HG03095 (cell line): Measurements from ENCODE around the gene MAN1B1.

Experiments used
- ATAC-seq: cut with Tn5 transposase; IDR thresholded peaks from one replicate; pipeline ENCODE4 v1.9.1; 2021; ENCODE audit warnings: moderate library complexity; ENCODE audit not compliant: unreplicated experiment

MAN1B1 gene

DNA sequence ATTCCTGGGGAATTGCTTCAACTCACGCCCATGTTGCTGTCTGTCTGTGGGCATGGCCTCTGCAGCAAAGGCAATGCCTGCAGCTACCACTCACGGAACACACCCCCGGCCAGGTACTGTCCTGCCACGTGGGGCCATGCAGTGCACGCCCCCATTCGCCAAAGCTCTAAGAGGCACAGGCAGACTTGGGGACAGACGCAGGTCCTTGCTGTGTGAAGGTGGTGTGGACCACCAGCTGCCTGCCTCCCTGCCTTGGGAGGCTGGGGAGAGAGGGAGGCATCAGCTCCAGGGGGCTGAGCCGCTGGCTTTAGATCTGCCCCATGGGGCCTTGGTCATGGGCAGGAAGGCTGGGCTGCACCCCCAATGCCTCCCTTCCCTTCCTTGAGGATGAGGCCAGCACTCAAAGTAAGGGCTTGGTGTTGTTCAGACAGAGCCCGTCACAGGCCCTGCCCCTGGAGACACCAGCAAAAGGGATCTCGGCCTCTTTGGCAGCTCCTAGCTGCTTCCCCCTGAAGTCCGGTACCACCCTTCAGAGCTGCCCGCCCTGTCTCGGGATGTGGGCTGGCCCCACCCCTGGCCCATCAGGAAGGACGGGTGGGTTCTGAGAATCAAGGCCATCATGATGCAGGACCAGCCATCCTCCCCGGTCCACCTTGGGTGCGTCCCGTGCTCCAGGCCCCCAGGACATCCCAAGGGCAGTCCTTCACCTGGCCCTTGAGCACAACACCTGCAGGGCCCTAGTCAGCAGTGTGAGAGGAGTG is 54.4 kb downstream of the MAN1B1 start:
- ATAC-seq = no peak

DNA sequence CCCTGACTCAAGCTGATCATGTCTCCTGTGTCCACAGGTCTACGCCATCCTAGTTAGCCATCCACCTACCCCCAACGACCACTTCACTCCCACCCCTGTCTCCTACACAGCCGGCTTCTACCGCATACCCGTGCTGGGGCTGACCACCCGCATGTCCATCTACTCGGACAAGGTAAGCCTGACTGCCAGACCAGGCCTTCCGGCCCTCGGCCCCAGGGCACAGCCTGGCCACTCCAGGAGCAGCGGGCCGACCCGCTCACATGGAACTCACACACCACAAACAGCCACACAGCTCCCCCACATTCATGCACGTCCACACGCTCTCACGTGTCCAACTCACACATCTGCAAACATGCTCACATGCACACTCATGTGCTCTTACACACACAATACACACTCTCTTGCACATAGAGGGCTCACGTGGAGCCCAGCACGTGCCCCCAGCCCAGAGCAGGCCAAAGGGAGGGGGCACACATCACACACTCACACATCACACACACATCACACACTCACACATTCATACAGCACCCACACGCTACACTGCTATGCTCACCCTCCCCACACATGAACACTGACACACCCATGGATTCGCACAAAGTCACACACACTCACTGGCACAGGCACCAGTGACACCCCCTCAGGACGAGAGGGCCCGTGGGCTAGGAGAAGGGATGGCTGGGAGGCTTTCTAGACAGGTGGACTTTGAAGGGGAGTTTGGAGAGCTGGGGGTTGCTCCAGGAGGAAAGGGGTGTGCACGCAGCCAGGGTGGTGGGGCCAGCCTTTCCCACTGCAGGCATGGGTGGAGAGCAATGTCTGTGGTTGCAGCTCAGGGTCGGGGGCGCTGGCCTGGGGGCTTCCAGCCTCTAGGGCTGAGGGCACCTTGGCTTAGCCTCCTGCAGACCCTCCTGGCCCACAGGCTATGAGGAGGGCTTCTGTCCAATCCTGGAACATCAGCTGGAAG is 55.5 kb downstream of the MAN1B1 start:
- ATAC-seq = no peak

- ATAC-seq = no peak
These were observed 56.7 kb downstream of the MAN1B1 start for GRCh38 chr9:137143459-137143858.

DNA sequence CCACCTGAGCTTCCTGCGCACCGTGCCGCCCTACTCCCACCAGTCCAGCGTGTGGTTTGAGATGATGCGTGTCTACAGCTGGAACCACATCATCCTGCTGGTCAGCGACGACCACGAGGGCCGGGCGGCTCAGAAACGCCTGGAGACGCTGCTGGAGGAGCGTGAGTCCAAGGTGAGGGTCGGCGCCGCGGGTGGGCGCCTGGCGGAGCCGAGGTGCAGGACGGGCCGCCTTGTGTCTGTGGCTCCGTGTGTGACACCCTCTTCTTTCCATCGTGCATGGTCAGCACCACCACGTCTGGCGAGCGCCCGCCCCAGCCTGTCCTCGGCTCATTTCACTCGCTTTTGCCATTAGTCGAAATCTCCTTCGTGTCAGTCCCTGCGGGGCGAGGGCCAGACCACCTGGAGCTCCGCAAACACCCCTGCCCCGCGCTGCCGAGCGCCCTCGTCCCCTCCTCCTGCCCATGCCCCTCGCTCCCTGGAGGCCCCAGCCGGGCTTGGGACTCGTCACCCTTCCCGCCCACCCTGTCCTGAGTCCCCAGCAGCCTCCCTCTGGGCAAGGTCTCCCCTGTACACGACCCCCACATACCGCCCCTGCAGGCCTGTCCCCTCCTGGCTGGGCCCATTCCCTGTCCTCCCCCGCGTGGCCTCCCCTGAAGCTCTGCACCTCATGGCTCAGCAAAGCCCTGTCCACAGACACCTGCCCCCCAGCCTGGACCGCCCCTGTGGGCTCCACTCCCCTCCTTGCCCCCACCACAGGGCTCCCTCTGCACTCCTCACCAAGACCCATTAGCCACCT is 59.1 kb downstream of the MAN1B1 start:
- ATAC-seq = no peak

DNA sequence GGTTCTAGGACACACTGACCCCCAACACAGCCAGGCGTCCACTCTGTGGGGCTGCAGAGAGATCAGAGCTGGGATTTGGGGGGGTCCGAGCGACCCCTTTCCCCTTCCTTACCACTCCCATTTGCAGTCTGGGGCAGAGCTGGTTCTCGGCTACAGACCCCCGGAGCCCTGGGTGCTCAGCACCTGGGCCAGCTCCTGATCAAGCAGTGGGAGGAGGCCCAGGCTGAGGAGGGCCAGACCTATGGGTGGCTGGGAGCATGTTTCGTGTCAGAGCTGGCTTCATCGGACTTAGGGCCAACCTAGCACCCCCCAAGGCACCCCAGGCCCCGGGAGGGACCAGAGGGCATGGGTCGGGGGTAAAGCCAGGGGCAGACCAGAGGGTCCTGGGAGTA is 59.7 kb downstream of the MAN1B1 start:
- no peak for ATAC-seq

DNA sequence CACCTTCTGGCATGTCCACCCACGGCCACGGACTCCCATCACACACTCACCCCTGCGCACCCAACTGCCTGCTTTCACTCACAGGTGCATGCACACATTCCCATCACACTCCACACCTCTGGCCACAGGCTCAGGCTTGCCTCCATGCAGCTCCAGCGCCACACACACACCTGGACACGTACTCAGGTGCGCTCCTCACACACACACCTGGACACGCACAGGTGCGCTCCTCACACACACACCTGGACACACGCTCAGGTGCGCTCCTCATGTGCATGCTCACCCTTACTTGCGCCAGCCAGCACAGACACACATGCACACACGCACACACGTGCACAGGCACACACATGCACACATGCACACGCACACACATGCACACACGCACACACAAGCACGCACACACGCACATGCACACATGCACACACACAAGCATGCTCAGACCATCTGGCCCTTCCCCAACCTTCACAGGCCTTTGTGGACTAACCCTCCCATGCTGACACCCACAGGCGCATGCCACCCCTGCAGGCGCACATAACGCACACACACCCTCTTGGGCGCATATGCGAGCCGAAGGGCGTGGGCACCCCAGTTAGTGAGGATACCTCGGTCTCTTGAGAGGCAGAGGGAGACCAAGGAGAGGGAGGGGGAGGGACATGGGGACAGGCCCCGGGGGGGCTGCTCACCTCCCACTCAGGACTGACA is 60.5 kb downstream of the MAN1B1 start:
- no peak for ATAC-seq

GRCh38 chr9:137147793-137148160 is 61.0 kb downstream of the MAN1B1 start:
- no peak for ATAC-seq

- ATAC-seq = no peak
These were observed 61.5 kb downstream of the MAN1B1 start for GRCh38 chr9:137148242-137148641.

- no peak for ATAC-seq
These were observed 61.9 kb downstream of the MAN1B1 start for GRCh38 chr9:137148661-137149060.

DNA sequence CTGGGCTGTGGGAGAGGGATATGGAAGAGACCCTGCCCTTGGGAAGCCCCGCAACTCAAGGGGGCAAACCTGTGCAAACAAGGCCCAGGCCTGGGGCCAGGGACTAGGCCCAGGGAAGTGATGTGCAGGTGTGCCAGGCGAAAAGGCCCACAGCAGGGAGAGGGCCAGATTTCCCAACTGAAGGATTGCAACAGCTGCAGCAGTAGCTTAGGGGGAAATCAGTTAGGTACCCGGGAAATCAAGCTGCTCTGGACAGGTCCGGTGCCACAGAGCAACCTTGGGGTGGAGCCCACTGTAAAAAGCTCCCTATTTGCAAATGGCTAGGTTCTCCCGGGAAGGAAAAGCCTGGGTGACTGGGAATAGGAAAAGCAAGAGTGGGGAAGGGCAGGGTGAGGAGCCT is 62.6 kb downstream of the MAN1B1 start:
- ATAC-seq = no peak

DNA sequence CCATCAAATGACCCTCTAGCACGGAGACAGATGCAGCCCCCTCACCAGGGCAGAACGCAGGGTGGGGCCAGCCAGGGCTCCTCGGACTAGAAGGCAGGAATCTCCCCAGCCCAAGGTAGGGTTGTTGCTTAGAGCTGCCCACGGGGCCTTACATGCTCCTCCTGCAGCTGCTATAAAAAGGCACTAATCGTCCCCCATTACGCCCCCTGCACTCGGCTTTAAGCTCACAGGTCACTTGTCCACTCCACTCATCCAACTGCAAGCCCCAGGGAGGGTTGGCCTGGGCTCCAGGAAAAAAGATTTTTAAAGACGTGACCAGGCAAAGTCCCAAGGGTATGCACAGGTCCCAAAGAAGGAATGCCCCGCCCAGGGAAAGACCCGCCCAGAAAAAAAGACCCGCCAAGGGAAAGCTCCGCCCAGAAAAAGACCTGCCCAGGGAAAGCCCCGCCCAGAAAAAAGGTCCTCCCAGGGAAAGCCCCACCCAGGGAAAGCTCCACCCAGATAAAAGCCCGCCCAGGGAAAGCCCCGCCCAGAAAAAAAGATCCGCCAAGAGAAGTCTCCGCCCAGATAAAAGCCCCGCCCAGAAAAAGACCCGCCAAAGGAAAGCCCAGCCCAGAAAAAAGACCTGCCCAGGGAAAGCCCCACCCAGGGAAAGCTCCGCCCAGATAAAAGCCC is 63.3 kb downstream of the MAN1B1 start:
- ATAC-seq = peak; percentile 23

DNA sequence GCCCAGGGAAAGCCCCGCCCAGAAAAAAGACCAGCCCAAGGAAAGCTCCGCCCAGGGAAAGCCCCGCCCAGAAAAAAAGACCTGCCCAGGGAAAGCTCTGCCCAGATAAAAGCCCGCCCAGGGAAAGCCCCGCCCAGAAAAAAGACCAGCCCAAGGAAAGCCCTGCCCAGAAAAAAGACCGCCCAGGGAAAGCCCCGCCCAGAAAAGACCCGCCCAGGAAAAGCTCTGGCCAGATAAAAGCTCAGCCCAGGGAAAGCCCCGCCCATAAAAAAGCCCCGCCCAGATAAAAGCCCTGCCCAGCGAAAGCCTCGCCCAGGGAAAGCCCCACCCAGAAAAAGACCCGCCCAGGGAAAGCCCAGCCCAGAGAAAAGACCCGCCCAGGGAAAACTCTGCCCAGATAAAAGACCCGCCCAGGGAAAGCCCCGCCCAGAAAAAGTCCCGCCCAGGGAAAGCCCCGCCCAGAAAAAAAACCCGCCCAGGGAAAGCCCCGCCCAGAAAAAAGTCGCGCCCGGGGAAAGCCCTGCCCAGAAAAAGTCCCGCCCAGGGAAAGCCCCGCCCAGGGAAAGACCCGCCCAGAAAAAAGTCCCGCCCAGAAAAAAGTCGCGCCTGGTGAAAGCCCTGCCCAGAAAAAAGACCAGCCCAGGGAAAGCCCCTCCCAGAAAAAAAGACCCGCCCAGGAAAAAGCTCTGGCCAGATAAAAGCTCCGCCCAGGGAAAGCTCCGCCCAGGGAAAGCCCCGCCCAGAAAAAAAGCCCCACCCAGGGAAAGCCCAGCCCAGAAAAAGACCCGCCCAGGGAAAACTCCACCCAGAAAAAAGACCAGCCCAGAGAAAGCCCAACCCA is 64.1 kb downstream of the MAN1B1 start:
- peak; percentile 38 for ATAC-seq

DNA sequence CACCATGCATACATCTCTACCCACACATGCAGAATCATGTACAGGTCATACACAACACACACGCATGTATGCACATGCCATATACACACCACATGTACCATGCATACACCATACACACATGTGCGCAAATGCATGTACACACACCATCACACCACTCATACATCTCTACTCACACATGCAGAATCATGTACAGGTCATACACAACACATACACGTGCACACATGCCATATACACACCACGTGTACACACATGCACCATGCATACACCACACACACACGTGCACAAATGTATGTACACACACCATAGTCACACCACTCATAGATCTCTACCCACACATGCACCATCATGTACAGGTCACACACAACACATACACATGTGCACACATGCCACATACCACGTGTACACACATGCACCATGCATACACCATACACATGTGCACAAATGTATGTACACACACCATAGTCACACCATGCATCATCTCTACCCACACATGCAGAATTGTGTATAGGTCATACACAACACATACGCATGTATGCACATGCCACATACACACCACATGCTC is 66.1 kb downstream of the MAN1B1 start:
- no peak for ATAC-seq

- no peak for ATAC-seq
These were observed 70.0 kb downstream of the MAN1B1 start for GRCh38 chr9:137156567-137157375.

DNA sequence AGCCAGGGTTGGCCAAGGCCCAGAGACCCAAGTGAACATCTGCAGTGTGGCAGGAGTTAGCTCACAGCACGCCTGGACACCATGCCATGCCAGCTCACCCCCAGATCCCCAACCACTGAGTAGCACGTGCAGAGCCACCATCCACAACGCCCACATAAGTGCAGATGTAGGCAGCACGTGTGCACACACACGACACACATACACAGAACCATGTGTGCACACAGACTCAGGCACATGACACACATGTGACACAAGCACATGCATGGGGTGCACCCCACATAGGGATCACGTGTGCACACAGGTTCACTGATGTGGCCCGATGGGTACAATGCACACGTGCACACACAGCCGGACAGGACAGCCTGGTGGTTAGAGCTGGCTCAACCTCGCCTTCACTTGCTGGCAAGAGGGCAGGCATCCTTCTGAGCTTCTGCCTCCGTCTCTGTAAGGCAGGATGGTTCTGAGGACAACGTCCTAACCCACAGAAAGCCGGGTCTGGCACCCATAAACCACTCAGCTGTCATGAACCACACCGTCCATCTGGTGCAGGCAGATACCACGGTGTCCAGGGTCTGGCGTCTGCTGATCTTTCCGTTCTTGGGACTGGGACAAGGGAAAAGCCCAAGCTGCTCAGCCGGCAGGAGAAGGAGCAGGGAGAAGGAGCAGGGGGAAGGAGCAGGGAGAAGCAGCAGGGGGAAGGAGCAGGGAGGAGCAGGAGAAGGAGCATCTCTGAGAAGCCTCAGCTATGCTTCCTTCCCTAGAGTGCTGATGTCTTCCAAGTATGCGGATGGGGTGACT is 71.0 kb downstream of the MAN1B1 start:
- ATAC-seq = no peak

DNA sequence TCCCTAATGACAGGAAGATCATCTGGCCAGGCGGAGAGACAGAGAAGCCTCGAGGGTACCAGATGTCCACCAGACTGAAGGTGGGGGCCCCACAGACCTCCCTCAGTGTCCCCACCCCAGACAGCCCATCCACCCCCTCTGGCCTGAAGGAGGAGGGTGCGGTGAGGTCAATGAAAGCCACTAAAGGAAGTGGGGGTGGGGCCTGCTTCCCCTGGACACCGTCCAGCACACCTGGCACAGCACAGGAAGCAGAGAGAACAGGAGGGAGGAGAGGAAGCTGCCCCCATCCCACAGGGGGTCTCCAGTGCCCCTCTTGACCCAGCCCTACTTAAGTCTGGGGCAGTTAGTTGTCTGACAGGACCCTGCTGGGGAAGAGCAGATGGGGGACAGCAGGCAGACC is 71.8 kb downstream of the MAN1B1 start:
- no peak for ATAC-seq
